Measurements from ENCODE around the gene ELMO1. TPM values are rescaled to one million over a fixed set of nuclear protein-coding genes. Genes with fewer than 3 reads are reported as not detected.

Gene ELMO1
- total and polyA plus RNA-seq, 4 donors = 10.1 to 183 (median 34.4) TPM

GRCh38 chr7:37405128-37405527 is 43.5 kb downstream of the ELMO1 start:
- H3K36me3 ChIP-seq (ENCODE audit: control insufficient read depth in 4 of 4, insufficient read depth in 4 of 4, low read length in 4 of 4) = peaks cover 0 to 1% (median 0%) of the 10 kb centered on the region in 4 donors
- no peak overlapping the region for H3K4me3 ChIP-seq
- DNase-seq (no peak), ATAC-seq (ENCODE audit: insufficient read depth, low FRiP score) (no peak)
- no peaks in the 10 kb centered on the region for H3K27me3 ChIP-seq (ENCODE audit: control insufficient read depth in 3 of 3, insufficient read depth in 3 of 3, low read length in 2 of 3)
- peaks cover 4 to 15% (median 8%) of the 10 kb centered on the region in 5 donors for H3K4me1 ChIP-seq (ENCODE audit: control insufficient read depth in 5 of 5, insufficient read depth in 5 of 5, low read length in 5 of 5)
- no peaks in the 10 kb centered on the region for H3K9me3 ChIP-seq (ENCODE audit: control insufficient read depth in 4 of 4, insufficient read depth in 3 of 4, low read length in 3 of 4)
- WGBS, 2 donors = 64 to 82% methylated on average over 5 of the region's 5 CpGs
- TF ChIP-seq CTCF (IDR thresholded peaks at IDR 0.05; ENCODE audit: control extremely low read depth, extremely low read depth) = no peak
- no peak overlapping the region for H3K27ac ChIP-seq (ENCODE audit: low read depth in 1 of 2, low read length in 1 of 2)
- H3K9ac ChIP-seq (ENCODE audit: insufficient read depth in 1 of 2, low read length in 2 of 2) = no peak overlapping the region

DNA sequence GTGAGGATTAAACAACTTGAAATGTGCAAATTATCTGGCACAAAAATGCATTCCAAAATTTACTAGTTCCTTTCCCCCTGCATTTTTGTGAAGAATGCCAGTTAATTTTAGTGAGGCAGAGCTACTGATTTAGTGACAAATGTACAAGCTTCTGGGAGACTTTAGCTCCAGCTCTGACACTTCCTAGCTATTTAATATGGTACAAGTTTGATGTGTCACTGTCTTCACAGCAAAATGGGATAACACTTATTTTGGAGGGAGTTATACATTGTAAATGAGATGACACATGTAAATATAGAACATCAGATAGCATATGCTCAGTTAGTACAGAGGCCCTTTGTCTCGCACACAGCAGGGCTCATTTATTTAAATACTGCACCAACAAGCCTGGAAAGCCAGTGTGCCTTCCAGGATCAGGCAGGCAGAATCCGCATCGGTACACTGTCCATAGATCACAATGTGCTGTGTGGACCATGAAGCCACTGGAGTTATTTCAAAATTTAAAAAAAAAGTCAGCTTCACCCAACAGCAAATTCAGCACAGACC is 48.7 kb downstream of the ELMO1 start:
- Histone ChIP-seq H3K36me3 (ENCODE audit: control insufficient read depth in 4 of 4, insufficient read depth in 4 of 4, low read length in 4 of 4) (no peaks in the 10 kb centered on the region), H3K27ac (ENCODE audit: low read depth in 1 of 2, low read length in 1 of 2) (no peak overlapping the region), H3K4me1 (ENCODE audit: control insufficient read depth in 5 of 5, insufficient read depth in 5 of 5, low read length in 5 of 5) (peaks cover 0 to 11% (median 0%) of the 10 kb centered on the region in 5 donors), H3K9ac (ENCODE audit: insufficient read depth in 1 of 2, low read length in 2 of 2) (no peak overlapping the region), H3K9me3 (ENCODE audit: control insufficient read depth in 4 of 4, insufficient read depth in 3 of 4, low read length in 3 of 4) (no peaks in the 10 kb centered on the region), H3K27me3 (ENCODE audit: control insufficient read depth in 3 of 3, insufficient read depth in 3 of 3, low read length in 2 of 3) (no peaks in the 10 kb centered on the region), H3K4me3 (no peak overlapping the region)
- no peak for DNase-seq
- WGBS, 2 donors = 93 to 95% methylated on average over 3 of the region's 3 CpGs
- ATAC-seq (ENCODE audit: insufficient read depth, low FRiP score) = no peak
- TF ChIP-seq CTCF (IDR thresholded peaks at IDR 0.05; ENCODE audit: control extremely low read depth, extremely low read depth) = no peak

DNA sequence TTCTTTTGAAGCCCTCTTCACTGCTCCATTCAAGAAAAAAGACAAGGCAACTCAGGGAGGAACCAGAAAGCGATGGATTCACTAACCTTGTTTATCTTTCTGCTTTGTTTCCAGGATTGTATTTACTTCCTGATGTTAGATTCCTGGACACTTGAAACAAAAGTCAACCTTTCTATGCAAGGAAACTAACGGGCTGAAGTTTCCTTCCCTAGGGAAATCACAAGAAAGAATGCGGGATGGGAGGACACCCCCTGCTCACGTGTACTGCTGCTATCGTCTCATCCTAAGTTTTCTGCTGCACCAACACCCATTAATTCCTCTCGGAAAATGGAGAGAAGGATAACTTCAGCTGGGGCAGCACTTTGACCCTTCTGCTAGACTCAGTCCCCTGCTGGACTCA is 50.3 kb downstream of the ELMO1 start:
- WGBS, 2 donors = 62 to 78% methylated on average over 6 of the region's 6 CpGs
- H3K4me1 ChIP-seq (ENCODE audit: control insufficient read depth in 5 of 5, insufficient read depth in 5 of 5, low read length in 5 of 5) = peaks cover 0 to 11% (median 0%) of the 10 kb centered on the region in 5 donors
- no peak for TF ChIP-seq CTCF (IDR thresholded peaks at IDR 0.05; ENCODE audit: control extremely low read depth, extremely low read depth)
- no peaks in the 10 kb centered on the region for H3K27me3 ChIP-seq (ENCODE audit: control insufficient read depth in 3 of 3, insufficient read depth in 3 of 3, low read length in 2 of 3)
- peak overlapping the region in 1 of 2 donors; percentile 55 for H3K27ac ChIP-seq (ENCODE audit: low read depth in 1 of 2, low read length in 1 of 2)
- H3K4me3 ChIP-seq = no peak overlapping the region
- DNase-seq = no peak
- ATAC-seq (ENCODE audit: insufficient read depth, low FRiP score) = no peak
- H3K36me3 ChIP-seq (ENCODE audit: control insufficient read depth in 4 of 4, insufficient read depth in 4 of 4, low read length in 4 of 4) = no peaks in the 10 kb centered on the region
- H3K9me3 ChIP-seq (ENCODE audit: control insufficient read depth in 4 of 4, insufficient read depth in 3 of 4, low read length in 3 of 4) = no peaks in the 10 kb centered on the region
- H3K9ac ChIP-seq (ENCODE audit: insufficient read depth in 1 of 2, low read length in 2 of 2) = no peak overlapping the region

Measured in lung (tissue), 12 donors.